Hepatocyte (in vitro differentiated cells): ENCODE data around the gene ZMYND8.

Experiments used
- EZH2phosphoT487 ChIP-seq: fragments of 200-600 bp; sonication (generic); IDR thresholded peaks from one replicate; pipeline ENCODE4 v1.6.1; 2018; ENCODE audit warnings: antibody characterized with exemption, mild to moderate bottlenecking, low read depth, moderate library complexity; ENCODE audit not compliant: unreplicated experiment, severe bottlenecking
- TF ChIP-seq, protein P1 (sequence below): fragments of 200-600 bp; sonication (generic); IDR thresholded peaks from 2 replicates; pipeline ENCODE4 v1.5.1; 2016; ENCODE audit warnings: antibody characterized with exemption, mild to moderate bottlenecking; ENCODE audit not compliant: poor library complexity

DNA sequence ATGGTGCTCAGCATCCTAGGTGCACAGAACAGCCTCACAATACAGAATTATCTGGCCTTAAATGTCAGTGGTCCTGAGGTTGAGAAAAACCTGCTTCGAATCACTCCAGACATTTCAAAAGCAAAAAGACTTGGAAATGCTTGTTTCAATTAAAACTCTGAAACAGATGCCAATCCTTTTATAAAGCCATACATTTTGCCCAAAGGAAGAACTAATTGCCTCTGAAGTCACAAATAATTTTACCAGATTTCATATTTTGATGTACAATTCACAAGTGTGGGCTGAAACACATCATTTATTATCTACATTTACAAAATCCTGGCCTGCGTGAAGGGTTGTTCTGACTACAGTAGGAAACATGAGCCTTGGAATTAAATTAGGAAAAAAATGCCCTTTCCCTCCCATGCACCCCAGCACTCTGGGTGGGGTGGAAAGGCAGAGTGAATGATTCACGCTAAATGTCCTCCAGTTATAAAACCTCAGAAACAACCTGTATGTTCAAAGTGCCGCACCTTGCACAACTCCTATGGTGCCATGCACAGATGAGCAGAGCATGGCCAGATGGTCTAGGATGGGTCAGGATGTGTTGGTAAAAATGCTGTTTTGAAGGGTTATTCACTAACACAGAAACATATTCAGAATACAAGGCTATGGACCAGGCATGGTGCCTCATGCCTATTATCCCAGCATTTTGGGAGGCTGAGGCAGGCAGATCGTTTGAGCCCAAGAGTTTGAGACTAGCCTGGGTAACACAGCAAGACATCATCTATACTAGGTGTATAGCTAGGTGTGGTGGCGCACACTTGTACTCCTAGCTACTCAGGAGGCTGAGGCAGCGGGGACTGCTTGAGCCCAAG, 87.0 kb downstream of the ZMYND8 start:
- TF ChIP-seq, protein P1, sequence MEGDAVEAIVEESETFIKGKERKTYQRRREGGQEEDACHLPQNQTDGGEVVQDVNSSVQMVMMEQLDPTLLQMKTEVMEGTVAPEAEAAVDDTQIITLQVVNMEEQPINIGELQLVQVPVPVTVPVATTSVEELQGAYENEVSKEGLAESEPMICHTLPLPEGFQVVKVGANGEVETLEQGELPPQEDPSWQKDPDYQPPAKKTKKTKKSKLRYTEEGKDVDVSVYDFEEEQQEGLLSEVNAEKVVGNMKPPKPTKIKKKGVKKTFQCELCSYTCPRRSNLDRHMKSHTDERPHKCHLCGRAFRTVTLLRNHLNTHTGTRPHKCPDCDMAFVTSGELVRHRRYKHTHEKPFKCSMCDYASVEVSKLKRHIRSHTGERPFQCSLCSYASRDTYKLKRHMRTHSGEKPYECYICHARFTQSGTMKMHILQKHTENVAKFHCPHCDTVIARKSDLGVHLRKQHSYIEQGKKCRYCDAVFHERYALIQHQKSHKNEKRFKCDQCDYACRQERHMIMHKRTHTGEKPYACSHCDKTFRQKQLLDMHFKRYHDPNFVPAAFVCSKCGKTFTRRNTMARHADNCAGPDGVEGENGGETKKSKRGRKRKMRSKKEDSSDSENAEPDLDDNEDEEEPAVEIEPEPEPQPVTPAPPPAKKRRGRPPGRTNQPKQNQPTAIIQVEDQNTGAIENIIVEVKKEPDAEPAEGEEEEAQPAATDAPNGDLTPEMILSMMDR, result no peak
- no peak for TF ChIP-seq EZH2phosphoT487
